ENCODE data around the gene JPH2. TPM values are rescaled to one million over a fixed set of nuclear protein-coding genes. Genes with fewer than 3 reads are reported as not detected.

JPH2 gene
- total RNA-seq, 2 donors from 2014 or later = 0.92 to 12.9 TPM

DNA sequence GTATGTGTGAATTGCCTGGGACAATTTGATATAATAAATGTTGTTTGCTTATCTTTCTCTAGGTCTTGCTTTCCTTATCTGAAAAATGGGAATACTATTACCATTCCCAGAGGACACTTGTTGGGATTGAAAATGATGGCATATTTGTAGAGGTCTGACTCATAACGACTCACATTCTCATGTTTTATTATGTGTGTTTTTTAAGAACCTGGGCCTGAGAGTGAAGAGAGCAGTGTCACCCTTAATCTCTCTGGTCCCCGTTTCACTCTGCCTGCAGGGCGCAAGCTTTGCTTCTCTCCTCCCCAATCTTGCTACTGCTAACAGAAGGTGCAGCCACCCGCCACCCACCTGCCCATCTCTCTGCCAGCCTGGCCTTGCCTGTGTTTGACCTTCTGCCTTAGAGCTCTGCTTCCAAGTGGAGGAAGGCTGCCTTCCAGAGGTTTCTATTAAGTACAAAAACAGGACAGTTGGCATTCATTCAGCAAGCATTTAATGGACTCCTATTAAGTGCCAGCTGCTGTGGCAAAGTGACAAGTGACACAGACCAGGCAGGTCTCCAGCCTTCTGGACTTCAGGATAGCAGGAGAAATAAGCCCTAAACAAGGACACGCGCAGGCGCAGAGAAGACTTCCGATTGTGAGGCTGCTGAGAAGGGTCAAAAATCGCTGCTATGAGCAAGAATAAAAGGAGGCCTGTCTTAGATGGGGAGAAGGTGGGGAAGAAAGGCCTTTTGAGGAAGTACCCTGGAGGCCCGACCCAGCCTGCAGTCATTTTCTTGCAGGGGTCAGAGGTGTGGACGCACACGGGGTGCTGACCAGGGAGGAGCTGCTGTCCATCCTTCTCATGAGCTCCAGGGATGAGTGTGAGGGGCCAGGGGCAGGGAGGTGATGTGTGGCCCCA lies 112.5 kb downstream of the JPH2 start:
- DNase-seq (no peak), ATAC-seq (no peak)

GRCh38 chr20:44073675-44074071 lies 113.3 kb downstream of the JPH2 start:
- intact Hi-C loops (cut with DNase I, micrococcal nuclease) = loop anchor here in 1 of 2 donors (10.0 kb wide), 1 partner anchor 99 kb away; no protein-coding TSS in a partner anchor
- ATAC-seq = no peak
- no peak for DNase-seq

More for the DNA sequence above, 112.5 kb downstream of the JPH2 start:
- intact Hi-C loops (cut with DNase I, micrococcal nuclease) = loop anchor here in 1 of 2 donors (10.0 kb wide), 1 partner anchor 100 kb away; no protein-coding TSS in a partner anchor

- intact Hi-C loops (cut with DNase I, micrococcal nuclease) = loop anchor here in 1 of 2 donors (10.0 kb wide), 1 partner anchor 98 kb away; no protein-coding TSS in a partner anchor
- ATAC-seq (no peak), DNase-seq (no peak)
Observed at GRCh38 chr20:44073011-44073674, 113.8 kb downstream of the JPH2 start.

GRCh38 chr20:44072384-44072783 lies 114.6 kb downstream of the JPH2 start:
- DNase-seq (no peak), ATAC-seq (no peak)
- intact Hi-C loops (cut with DNase I, micrococcal nuclease) = loop anchor here in 1 of 2 donors (10.0 kb wide), 1 partner anchor 98 kb away; no protein-coding TSS in a partner anchor

- no peak for DNase-seq
- intact Hi-C loops (cut with DNase I, micrococcal nuclease) = loop anchor here in 1 of 2 donors (10.0 kb wide), 1 partner anchor 97 kb away; no protein-coding TSS in a partner anchor
Observed at GRCh38 chr20:44071526-44072111, 115.4 kb downstream of the JPH2 start.

GRCh38 chr20:44071057-44071456 lies 115.9 kb downstream of the JPH2 start:
- no peak for DNase-seq
- intact Hi-C loops (cut with DNase I, micrococcal nuclease) = loop anchor here in 1 of 2 donors (10.0 kb wide), 1 partner anchor 96 kb away; no protein-coding TSS in a partner anchor
- ATAC-seq = no peak

More at GRCh38 chr20:44071526-44072111, 115.4 kb downstream of the JPH2 start:
- no peak for ATAC-seq

- ATAC-seq = no peak
- intact Hi-C loops (cut with DNase I, micrococcal nuclease) = loop anchor here in 1 of 2 donors (10.0 kb wide), 1 partner anchor 96 kb away; no protein-coding TSS in a partner anchor
- DNase-seq = no peak
Observed at GRCh38 chr20:44070139-44070900, 116.7 kb downstream of the JPH2 start.

DNA sequence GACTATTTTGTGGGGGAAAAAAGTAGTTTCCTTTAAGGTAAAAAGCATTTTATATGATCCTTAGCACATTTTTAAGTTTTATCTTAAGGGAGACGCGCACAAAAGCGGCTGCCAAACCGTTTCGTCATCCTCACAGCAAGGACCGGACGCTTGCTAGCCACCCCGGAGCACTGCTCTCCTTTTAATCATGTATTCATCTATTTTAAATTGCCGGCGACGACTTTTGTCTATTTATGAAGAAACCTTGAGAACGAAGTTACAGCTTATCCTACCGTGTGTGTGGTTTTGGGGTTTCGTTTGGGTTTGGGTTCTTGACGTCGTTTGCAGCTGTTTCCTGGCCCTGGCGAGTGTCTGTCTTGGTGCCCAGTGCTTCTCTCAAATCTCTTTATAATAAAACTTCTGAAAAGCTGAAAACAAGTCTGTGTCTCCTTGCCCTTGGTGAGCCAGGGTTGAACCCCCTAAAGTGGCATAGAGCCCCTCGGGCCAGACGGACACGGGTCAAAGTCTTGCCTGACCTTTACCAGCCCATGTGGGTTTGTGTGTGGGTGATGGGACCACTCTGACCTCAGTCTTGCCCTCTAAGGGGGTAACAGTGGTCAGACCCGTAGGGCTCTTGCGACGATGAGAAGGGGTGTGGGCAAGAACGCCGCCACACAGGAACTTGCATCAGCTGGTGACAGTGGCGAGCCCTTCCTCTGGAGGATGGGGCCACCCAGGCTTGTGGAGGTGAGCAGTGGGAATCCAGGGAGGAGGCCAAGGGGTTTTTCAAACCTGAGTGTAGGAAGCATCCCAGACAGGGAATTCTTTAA lies 117.6 kb downstream of the JPH2 start:
- DNase-seq = no peak
- peak; percentile 40 for ATAC-seq
- intact Hi-C loops (cut with DNase I, micrococcal nuclease) = loop anchor here in 1 of 2 donors (10.0 kb wide), 1 partner anchor 95 kb away; no protein-coding TSS in a partner anchor

DNA sequence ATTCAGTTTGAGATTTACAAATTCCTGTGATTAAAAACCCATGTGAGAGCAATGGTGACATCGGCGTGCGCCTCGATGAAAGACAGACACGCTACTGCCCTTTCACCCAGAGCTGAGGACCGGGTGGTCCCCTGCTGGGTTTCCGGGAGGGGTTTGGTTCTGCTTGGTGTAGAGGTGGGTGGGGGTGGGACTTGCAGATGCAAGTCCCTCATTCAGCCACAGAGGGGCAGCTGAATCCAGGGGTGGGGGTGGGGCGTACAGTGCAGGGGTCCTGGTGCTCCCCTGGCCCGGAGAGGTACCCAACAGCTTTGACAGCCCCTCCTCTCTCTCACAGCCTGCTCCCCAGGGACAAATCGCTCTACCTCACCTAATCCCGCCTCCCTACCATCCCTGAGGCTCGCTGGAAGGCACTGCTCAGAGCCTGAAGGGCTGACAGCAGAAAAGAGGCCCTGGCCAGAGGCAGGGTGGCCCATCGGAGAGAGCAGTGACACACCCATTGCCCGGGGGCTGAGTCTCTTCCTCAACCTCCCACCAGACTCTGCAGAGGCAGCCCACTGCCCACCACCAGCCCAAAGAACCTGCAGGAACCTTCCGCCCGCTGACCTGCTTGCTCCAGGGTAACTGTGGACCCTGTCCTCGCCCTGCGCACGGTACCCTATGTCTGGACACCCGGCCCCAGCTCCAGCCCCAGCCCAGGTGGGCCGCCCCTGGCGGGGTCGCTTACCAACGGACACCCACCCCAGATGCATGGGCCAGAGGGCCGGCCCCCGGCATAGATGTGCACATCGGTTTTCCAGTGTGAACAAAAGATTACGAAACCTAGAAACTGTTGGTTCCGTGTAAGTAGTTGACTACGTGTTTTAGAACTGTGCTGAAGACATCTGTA lies 118.4 kb downstream of the JPH2 start:
- no peak for ATAC-seq
- DNase-seq = no peak
- intact Hi-C loops (cut with DNase I, micrococcal nuclease) = no loop called here

GRCh38 chr20:44067650-44068081 lies 119.3 kb downstream of the JPH2 start:
- intact Hi-C loops (cut with DNase I, micrococcal nuclease) = no loop called here
- DNase-seq (no peak), ATAC-seq (no peak)

GRCh38 chr20:44066645-44067606 lies 120.1 kb downstream of the JPH2 start:
- ATAC-seq (no peak), DNase-seq (no peak)

GRCh38 chr20:44065401-44066340 lies 121.3 kb downstream of the JPH2 start:
- no peak for DNase-seq
- no peak for ATAC-seq
- intact Hi-C loops (cut with DNase I, micrococcal nuclease) = no loop called here

More at GRCh38 chr20:44066645-44067606, 120.1 kb downstream of the JPH2 start:
- intact Hi-C loops (cut with DNase I, micrococcal nuclease) = no loop called here

DNA sequence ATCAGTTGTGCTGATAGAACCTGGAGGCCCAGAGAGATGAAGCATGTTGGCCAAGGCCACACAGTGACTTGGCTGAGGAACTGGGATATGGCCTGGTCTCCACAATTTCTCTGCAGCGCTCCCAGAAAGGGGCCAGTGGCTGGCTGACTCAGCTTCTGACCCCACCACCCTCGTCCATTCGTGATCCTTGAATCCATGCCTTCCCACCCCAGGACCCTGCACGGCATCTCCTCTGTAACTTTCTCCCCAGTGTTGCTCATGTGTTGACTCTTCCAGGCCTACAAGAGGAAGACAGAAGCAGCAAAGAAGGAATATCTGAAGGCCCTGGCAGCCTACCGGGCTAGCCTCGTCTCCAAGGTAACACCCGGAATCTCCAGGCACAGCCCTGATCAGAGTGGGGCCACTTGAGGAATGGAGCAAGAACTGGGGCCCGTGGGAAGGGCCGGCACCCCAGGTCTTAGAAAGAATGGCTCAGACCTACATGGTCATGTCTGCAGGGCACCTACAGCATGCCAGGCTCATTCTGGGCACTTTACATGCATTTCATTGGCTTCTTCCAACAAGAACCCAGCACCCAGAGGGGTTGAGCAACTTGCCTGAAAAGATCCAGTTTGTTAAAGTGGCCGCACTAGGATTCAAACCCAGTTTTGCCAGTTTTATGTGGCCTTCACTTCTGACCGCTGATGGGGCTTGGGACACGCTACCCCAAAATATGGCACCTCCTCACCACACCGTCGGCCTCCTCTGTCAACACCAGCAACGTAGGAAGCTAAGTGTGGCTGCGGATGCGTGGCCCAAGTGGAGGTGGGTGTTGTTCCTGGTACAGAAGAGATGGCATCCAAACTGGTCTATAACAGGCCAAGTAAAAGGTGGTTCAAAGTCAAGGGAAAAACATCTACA lies 122.2 kb downstream of the JPH2 start:
- no peak for ATAC-seq
- no peak for DNase-seq
- intact Hi-C loops (cut with DNase I, micrococcal nuclease) = no loop called here

All from left colon (tissue), 2 donors.